Trophoblast cell (in vitro differentiated cells and primary cell): ENCODE data around the gene FANCC.

Experiments
- DNase-seq, 2 donors: peaks; one replicate each; pipeline ENCODE4 v3.0.0-alpha.2; 2016
- H2AFZ ChIP-seq: 2 replicates; pipeline ENCODE4 v1.6.1; 2013; ENCODE audit warnings: low read length, moderate library complexity, mild to moderate bottlenecking; ENCODE audit not compliant: insufficient read depth, poor library complexity
- H2AK5ac ChIP-seq: 2 replicates; pipeline ENCODE4 v1.6.1; 2013; ENCODE audit warnings: mild to moderate bottlenecking, low read length
- H2BK120ac ChIP-seq: 2 replicates; pipeline ENCODE4 v1.6.1; 2013; ENCODE audit warnings: low read length, mild to moderate bottlenecking, moderate library complexity; ENCODE audit not compliant: insufficient read depth, poor library complexity
- H2BK12ac ChIP-seq: 2 replicates; pipeline ENCODE4 v1.6.1; 2013; ENCODE audit warnings: mild to moderate bottlenecking, low read length, moderate library complexity
- H2BK5ac ChIP-seq: 2 replicates; pipeline ENCODE4 v1.6.1; 2013; ENCODE audit warnings: low read length, low read depth, moderate library complexity, mild to moderate bottlenecking; ENCODE audit not compliant: poor library complexity
- H3K14ac ChIP-seq: 2 replicates; pipeline ENCODE4 v1.6.1; 2013; ENCODE audit warnings: mild to moderate bottlenecking, low read length
- H3K18ac ChIP-seq: 2 replicates; pipeline ENCODE4 v1.6.1; 2013; ENCODE audit warnings: mild to moderate bottlenecking, low read length
- H3K23ac ChIP-seq: 2 replicates; pipeline ENCODE4 v1.6.1; 2013; ENCODE audit warnings: low read length
- H3K27ac ChIP-seq: 2 replicates; pipeline ENCODE4 v1.5.1; 2013; ENCODE audit warnings: low read depth, mild to moderate bottlenecking, inconsistent platforms, low read length, moderate library complexity
- H3K27me3 ChIP-seq: 2 replicates; pipeline ENCODE4 v1.6.1; 2013; ENCODE audit warnings: inconsistent platforms, mild to moderate bottlenecking, low read length, moderate library complexity; ENCODE audit not compliant: insufficient read depth
- H3K36me3 ChIP-seq, 2 experiments: 1 replicate in 1 of 2; 2 replicates in 1 of 2; pipeline ENCODE4 v1.6.1; 2013; ENCODE audit warnings: low read length in 2 of 2, mild to moderate bottlenecking in 2 of 2, moderate library complexity in 1 of 2; ENCODE audit not compliant: insufficient read depth in 2 of 2, control insufficient read depth in 1 of 2
- H3K4ac ChIP-seq: 2 replicates; pipeline ENCODE4 v1.6.1; 2013; ENCODE audit warnings: low read depth, mild to moderate bottlenecking, low read length, moderate library complexity
- H3K4me1 ChIP-seq, 2 experiments: 1 replicate in 1 of 2; 2 replicates in 1 of 2; pipeline ENCODE4 v1.6.1; 2013; ENCODE audit warnings: low read length in 2 of 2, mild to moderate bottlenecking in 2 of 2, moderate library complexity in 1 of 2; ENCODE audit not compliant: insufficient read depth in 2 of 2, control insufficient read depth in 1 of 2
- H3K4me2 ChIP-seq: 2 replicates; pipeline ENCODE4 v1.6.1; 2013; ENCODE audit warnings: inconsistent platforms, mild to moderate bottlenecking, low read length, moderate library complexity
- H3K4me3 ChIP-seq: 2 replicates; pipeline ENCODE4 v1.5.1; 2013; ENCODE audit warnings: mild to moderate bottlenecking, low read depth, low read length, inconsistent platforms
- H3K79me1 ChIP-seq: one replicate; pipeline ENCODE4 v1.6.1; 2013; ENCODE audit warnings: low read length
- H3K79me2 ChIP-seq: 2 replicates; pipeline ENCODE4 v1.6.1; 2013; ENCODE audit warnings: low read length, mild to moderate bottlenecking; ENCODE audit not compliant: control insufficient read depth, insufficient read depth, poor library complexity
- H3K9ac ChIP-seq: 2 replicates; pipeline ENCODE4 v1.6.1; 2013; ENCODE audit warnings: mild to moderate bottlenecking, low read length
- H3K9me3 ChIP-seq: 2 replicates; pipeline ENCODE4 v1.6.1; 2013; ENCODE audit warnings: low read depth, mild to moderate bottlenecking, control low read depth, inconsistent platforms, low read length; ENCODE audit not compliant: insufficient read depth
- H4K12ac ChIP-seq: 2 replicates; pipeline ENCODE4 v1.6.1; 2013; ENCODE audit warnings: low read depth, mild to moderate bottlenecking, low read length, moderate library complexity
- H4K8ac ChIP-seq: 2 replicates; pipeline ENCODE4 v1.6.1; 2013; ENCODE audit warnings: low read depth, mild to moderate bottlenecking, low read length, moderate library complexity
- H4K91ac ChIP-seq: one replicate; pipeline ENCODE4 v1.6.1; 2013; ENCODE audit warnings: low read depth, mild to moderate bottlenecking, low read length, moderate library complexity
- WGBS: extraction: QIAGEN DNeasy Blood & Tissue Kit; methylation state at CpG from one replicate; pipeline ENCODE4 v1.1.7; 2013; ENCODE audit warnings: missing lambda C conversion rate; ENCODE audit not compliant: insufficient read length, insufficient coverage; ENCODE audit errors: extremely low coverage; 5-methylcytosine and 5-hydroxymethylcytosine counted together

Gene FANCC

GRCh38 chr9:95343725-95344287 lies 26.3 kb upstream of the FANCC start:
- H3K27ac ChIP-seq: no peak overlapping the region
- H3K14ac ChIP-seq: no peak overlapping the region
- DNase-seq: no peak
- no peak overlapping the region for H2BK5ac ChIP-seq
- H3K23ac ChIP-seq: no peak overlapping the region
- no peaks in the 10 kb centered on the region for H3K27me3 ChIP-seq
- H3K4me3 ChIP-seq: no peak overlapping the region
- H2BK12ac ChIP-seq: no peak overlapping the region
- no peak overlapping the region for H3K4me2 ChIP-seq
- no CpG with 5 or more reads among the region's 6 CpGs for WGBS
- no peak overlapping the region for H2AFZ ChIP-seq
- H3K36me3 ChIP-seq: no peaks in the 10 kb centered on the region
- H3K9me3 ChIP-seq: peaks cover 3% of the 10 kb centered on the region
- no peak overlapping the region for H3K4ac ChIP-seq
- no peak overlapping the region for H3K9ac ChIP-seq
- H3K79me2 ChIP-seq: no peaks in the 10 kb centered on the region
- H2AK5ac ChIP-seq: no peak overlapping the region
- H3K4me1 ChIP-seq: no peaks in the 10 kb centered on the region
- no peak overlapping the region for H4K8ac ChIP-seq
- no peak overlapping the region for H2BK120ac ChIP-seq
- no peaks in the 10 kb centered on the region for H3K79me1 ChIP-seq
- no peak overlapping the region for H4K12ac ChIP-seq
- no peak overlapping the region for H3K18ac ChIP-seq
- no peak overlapping the region for H4K91ac ChIP-seq

- Histone ChIP-seq H3K27ac (no peak overlapping the region), H2AFZ (no peak overlapping the region), H2BK5ac (no peak overlapping the region), H3K4ac (no peak overlapping the region), H3K23ac (no peak overlapping the region), H3K14ac (no peak overlapping the region), H2BK12ac (no peak overlapping the region), H4K91ac (no peak overlapping the region), H2AK5ac (no peak overlapping the region), H3K4me2 (no peak overlapping the region), H3K4me3 (no peak overlapping the region), H3K79me1 (no peaks in the 10 kb centered on the region), H3K18ac (no peak overlapping the region), H2BK120ac (no peak overlapping the region), H3K27me3 (no peaks in the 10 kb centered on the region), H3K9me3 (peaks cover 5% of the 10 kb centered on the region), H3K4me1 (no peaks in the 10 kb centered on the region), H3K36me3 (no peaks in the 10 kb centered on the region), H4K8ac (no peak overlapping the region), H3K9ac (no peak overlapping the region), H3K79me2 (no peaks in the 10 kb centered on the region), H4K12ac (no peak overlapping the region)
- whole genome bisulfite sequencing: no CpG with 5 or more reads among the region's 13 CpGs
- no peak for DNase-seq
Observed at GRCh38 chr9:95342571-95342970, 25.1 kb upstream of the FANCC start.

GRCh38 chr9:95341293-95341962 lies 23.9 kb upstream of the FANCC start:
- no peak for DNase-seq
- Histone ChIP-seq H3K27ac (no peak overlapping the region), H4K91ac (no peak overlapping the region), H3K4ac (no peak overlapping the region), H3K4me3 (no peak overlapping the region), H3K79me1 (no peaks in the 10 kb centered on the region), H4K8ac (no peak overlapping the region), H4K12ac (no peak overlapping the region), H2AK5ac (no peak overlapping the region), H3K14ac (no peak overlapping the region), H3K4me1 (no peaks in the 10 kb centered on the region), H3K79me2 (no peaks in the 10 kb centered on the region), H3K18ac (no peak overlapping the region), H3K9ac (no peak overlapping the region), H3K23ac (no peak overlapping the region), H3K9me3 (peaks cover 5% of the 10 kb centered on the region), H3K36me3 (no peaks in the 10 kb centered on the region), H2BK5ac (no peak overlapping the region), H2BK120ac (no peak overlapping the region), H2BK12ac (no peak overlapping the region), H3K27me3 (no peaks in the 10 kb centered on the region), H3K4me2 (no peak overlapping the region), H2AFZ (no peak overlapping the region)
- WGBS: no CpG with 5 or more reads among the region's 5 CpGs

GRCh38 chr9:95338243-95338642 lies 20.7 kb upstream of the FANCC start:
- H3K79me2 ChIP-seq: no peaks in the 10 kb centered on the region
- WGBS: no CpG with 5 or more reads among the region's 6 CpGs
- peaks cover 5% of the 10 kb centered on the region for H3K9me3 ChIP-seq
- H4K8ac ChIP-seq: no peak overlapping the region
- no peak overlapping the region for H2BK12ac ChIP-seq
- H3K9ac ChIP-seq: no peak overlapping the region
- H3K4ac ChIP-seq: no peak overlapping the region
- no peak overlapping the region for H3K18ac ChIP-seq
- no peak overlapping the region for H2AFZ ChIP-seq
- H3K23ac ChIP-seq: no peak overlapping the region
- H3K27me3 ChIP-seq: no peaks in the 10 kb centered on the region
- H4K12ac ChIP-seq: no peak overlapping the region
- H3K27ac ChIP-seq: no peak overlapping the region
- no peaks in the 10 kb centered on the region for H3K79me1 ChIP-seq
- no peak overlapping the region for H2BK120ac ChIP-seq
- H2AK5ac ChIP-seq: no peak overlapping the region
- no peak overlapping the region for H3K14ac ChIP-seq
- H3K4me1 ChIP-seq: no peaks in the 10 kb centered on the region
- H3K4me3 ChIP-seq: no peak overlapping the region
- no peak overlapping the region for H3K4me2 ChIP-seq
- H3K36me3 ChIP-seq: no peaks in the 10 kb centered on the region
- no peak for DNase-seq
- no peak overlapping the region for H2BK5ac ChIP-seq
- H4K91ac ChIP-seq: no peak overlapping the region
